ENCODE data around the gene RAB31. TPM values are rescaled to one million over a fixed set of nuclear protein-coding genes. Genes with fewer than 3 reads are reported as not detected.

Gene RAB31
- total RNA-seq, 4 donors from 2014 or later, result 108 to 181 (median 136) TPM

DNA sequence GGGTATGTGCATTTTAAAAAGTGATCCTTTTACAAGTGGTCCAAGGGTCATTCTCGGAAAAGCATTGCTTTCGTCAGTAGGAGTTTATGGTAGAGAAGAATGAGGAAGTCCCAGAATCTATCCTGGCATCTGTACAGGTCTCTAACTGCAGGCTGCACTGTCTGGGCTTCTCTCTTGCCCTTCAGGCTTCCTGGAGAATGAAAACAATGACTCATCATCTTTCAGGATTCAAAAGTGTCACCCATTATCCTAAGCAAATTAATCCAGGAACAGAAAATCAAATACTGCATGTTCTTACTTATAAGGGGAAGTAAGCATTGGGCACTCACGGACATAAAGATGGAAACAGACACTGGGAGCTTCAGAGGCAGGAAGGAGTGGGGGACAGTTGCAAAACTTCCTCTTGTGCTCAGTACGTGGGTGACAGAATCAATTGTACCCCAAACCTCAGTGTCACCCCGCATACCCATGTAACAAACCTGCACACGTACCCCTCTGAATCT lies 117.5 kb downstream of the RAB31 start:
- Histone ChIP-seq H3K27me3 (no peaks in the 10 kb centered on the region), H3K27ac (peak overlapping the region; percentile 76 to 85 (median 84)), H3K36me3 (no peaks in the 10 kb centered on the region), H3K9me3 (no peaks in the 10 kb centered on the region), H3K4me1 (peaks cover 14 to 54% (median 28%) of the 10 kb centered on the region in 3 donors), H3K4me3 (no peak overlapping the region)
- peak; percentile 73 for ATAC-seq
- TF ChIP-seq POLR2A (IDR thresholded peaks at IDR 0.05), result no peak
- TF ChIP-seq EP300 (IDR thresholded peaks at IDR 0.05), result no peak
- peak; percentile 68 for TF ChIP-seq POLR2AphosphoS5 (IDR thresholded peaks at IDR 0.05)
- TF ChIP-seq, protein P1, sequence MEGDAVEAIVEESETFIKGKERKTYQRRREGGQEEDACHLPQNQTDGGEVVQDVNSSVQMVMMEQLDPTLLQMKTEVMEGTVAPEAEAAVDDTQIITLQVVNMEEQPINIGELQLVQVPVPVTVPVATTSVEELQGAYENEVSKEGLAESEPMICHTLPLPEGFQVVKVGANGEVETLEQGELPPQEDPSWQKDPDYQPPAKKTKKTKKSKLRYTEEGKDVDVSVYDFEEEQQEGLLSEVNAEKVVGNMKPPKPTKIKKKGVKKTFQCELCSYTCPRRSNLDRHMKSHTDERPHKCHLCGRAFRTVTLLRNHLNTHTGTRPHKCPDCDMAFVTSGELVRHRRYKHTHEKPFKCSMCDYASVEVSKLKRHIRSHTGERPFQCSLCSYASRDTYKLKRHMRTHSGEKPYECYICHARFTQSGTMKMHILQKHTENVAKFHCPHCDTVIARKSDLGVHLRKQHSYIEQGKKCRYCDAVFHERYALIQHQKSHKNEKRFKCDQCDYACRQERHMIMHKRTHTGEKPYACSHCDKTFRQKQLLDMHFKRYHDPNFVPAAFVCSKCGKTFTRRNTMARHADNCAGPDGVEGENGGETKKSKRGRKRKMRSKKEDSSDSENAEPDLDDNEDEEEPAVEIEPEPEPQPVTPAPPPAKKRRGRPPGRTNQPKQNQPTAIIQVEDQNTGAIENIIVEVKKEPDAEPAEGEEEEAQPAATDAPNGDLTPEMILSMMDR (IDR thresholded peaks at IDR 0.05), result no peak
- 7 to 42% methylated on average over 3 to 6 of the region's 6 CpGs for WGBS, 2 donors (ENCODE audit: low coverage in 1 of 2)

DNA sequence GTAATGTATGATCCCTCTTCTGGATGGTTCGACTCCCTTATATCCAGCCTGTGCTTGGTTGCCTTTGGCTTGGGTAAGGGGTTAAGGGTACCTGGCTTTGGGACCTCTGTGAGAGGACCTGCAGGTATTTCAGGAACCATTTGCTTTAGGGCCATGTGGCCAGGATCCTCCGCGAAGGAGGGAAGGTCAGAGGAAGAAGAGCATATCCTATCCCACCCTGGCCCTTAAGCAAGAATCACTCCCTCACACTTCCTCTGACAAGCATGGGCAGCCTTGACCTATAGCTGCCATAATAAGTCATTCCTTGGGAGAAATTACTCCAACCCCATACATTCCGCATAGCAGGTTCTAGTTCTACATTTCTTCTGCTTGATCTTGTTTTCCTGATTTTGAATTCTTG lies 118.6 kb downstream of the RAB31 start:
- Histone ChIP-seq H3K4me1 (peaks cover 14 to 64% (median 28%) of the 10 kb centered on the region in 3 donors), H3K4me3 (no peak overlapping the region), H3K27ac (peak overlapping the region; percentile 63 to 85 (median 84)), H3K27me3 (no peaks in the 10 kb centered on the region), H3K9me3 (no peaks in the 10 kb centered on the region), H3K36me3 (no peaks in the 10 kb centered on the region)
- 100% methylated on average over 2 to 3 of the region's 4 CpGs for WGBS, 2 donors (ENCODE audit: low coverage in 1 of 2)
- no peak for ATAC-seq
- TF ChIP-seq, protein P1 (IDR thresholded peaks at IDR 0.05), result no peak
- TF ChIP-seq POLR2A (IDR thresholded peaks at IDR 0.05) (no peak), POLR2AphosphoS5 (IDR thresholded peaks at IDR 0.05) (no peak), EP300 (IDR thresholded peaks at IDR 0.05) (no peak)

- no peak for ATAC-seq
- Histone ChIP-seq H3K36me3 (no peaks in the 10 kb centered on the region), H3K4me3 (no peak overlapping the region), H3K27me3 (no peaks in the 10 kb centered on the region), H3K4me1 (peaks cover 14 to 70% (median 28%) of the 10 kb centered on the region in 3 donors), H3K9me3 (no peaks in the 10 kb centered on the region), H3K27ac (peak overlapping the region; percentile 63 to 85 (median 84))
- no peak for TF ChIP-seq POLR2AphosphoS5 (IDR thresholded peaks at IDR 0.05)
- TF ChIP-seq, protein P1 (IDR thresholded peaks at IDR 0.05), result no peak
- TF ChIP-seq EP300 (IDR thresholded peaks at IDR 0.05), result no peak
- TF ChIP-seq POLR2A (IDR thresholded peaks at IDR 0.05), result no peak
- 47 to 66% methylated on average over 3 to 4 of the region's 7 CpGs for WGBS, 2 donors (ENCODE audit: low coverage in 1 of 2)
Measured at GRCh38 chr18:9827211-9827792, 119.2 kb downstream of the RAB31 start.

DNA sequence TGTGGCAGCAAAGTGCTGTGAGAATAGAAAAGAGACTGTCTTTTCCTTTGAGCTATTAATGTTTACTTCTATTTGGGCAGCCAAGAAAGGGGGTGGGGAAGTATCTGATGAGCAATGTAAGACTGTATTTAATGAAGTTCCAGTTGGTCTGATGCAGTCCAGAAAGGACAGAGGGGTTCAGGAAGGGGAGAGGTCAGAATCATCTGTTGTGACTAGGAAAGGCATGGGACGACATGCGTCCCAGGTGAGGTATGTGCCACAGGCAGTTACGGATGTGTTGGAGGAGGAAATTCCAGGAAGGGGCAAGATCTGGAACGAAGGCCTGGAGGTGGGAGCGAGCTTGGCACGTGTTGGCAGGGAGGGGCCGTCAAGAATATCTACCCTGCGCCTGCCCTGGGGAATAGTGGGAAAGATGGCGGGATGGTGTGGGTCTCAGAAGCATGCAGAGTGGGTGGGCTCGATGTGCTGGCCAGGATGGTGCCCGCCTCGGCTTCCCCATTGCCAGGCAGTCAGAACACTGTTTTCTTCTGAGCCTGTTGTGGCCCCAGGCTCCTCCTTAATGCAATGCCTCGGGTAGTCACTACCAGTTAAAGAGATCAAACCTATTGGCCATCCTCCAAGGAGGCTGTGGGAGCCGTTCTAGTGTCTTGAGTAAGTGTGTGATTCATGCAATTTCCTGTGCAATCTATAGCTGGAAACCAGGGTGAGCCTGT lies 119.8 kb downstream of the RAB31 start:
- Histone ChIP-seq H3K27me3 (no peaks in the 10 kb centered on the region), H3K4me1 (peaks cover 14 to 70% (median 28%) of the 10 kb centered on the region in 3 donors), H3K9me3 (no peaks in the 10 kb centered on the region), H3K4me3 (no peak overlapping the region), H3K27ac (peak overlapping the region; percentile 63 to 85 (median 84)), H3K36me3 (no peaks in the 10 kb centered on the region)
- peak; percentile 21 for ATAC-seq
- 72 to 82% methylated on average over 4 to 10 of the region's 14 CpGs for WGBS, 2 donors (ENCODE audit: low coverage in 1 of 2)
- no peak for TF ChIP-seq POLR2A (IDR thresholded peaks at IDR 0.05)
- TF ChIP-seq POLR2AphosphoS5 (IDR thresholded peaks at IDR 0.05), result peak; percentile 49
- no peak for TF ChIP-seq EP300 (IDR thresholded peaks at IDR 0.05)
- TF ChIP-seq, protein P1 (IDR thresholded peaks at IDR 0.05), result no peak
